Endothelial cell of umbilical vein (primary cell): Measurements from ENCODE around the gene HECA.
A peak's percentile ranks its signal among the peaks of the same experiment; 100 is the strongest.

Source experiments
- POLR2A ChIP-seq: IDR thresholded peaks from 2 replicates; pipeline ENCODE4 v1.6.1; 2012; ENCODE audit warnings: low read depth, mild to moderate bottlenecking, control low read depth, low read length
- TF ChIP-seq, protein P1 (sequence below), 2 donors: IDR thresholded peaks; 1 replicate in 1 of 2; 2 replicates in 1 of 2; pipeline ENCODE4 v1.5.1; 2011; ENCODE audit warnings: low read length in 2 of 2, mild to moderate bottlenecking in 2 of 2, moderate library complexity in 2 of 2, control low read depth in 1 of 2, inconsistent platforms in 1 of 2, low read depth in 1 of 2; ENCODE audit not compliant: insufficient read depth in 1 of 2; ENCODE audit errors: extremely low read depth in 1 of 2
- TF ChIP-seq, protein P2 (sequence below): IDR thresholded peaks from 2 replicates; pipeline ENCODE4 v1.6.1; 2011; ENCODE audit not compliant: insufficient read depth, insufficient read length

DNA sequence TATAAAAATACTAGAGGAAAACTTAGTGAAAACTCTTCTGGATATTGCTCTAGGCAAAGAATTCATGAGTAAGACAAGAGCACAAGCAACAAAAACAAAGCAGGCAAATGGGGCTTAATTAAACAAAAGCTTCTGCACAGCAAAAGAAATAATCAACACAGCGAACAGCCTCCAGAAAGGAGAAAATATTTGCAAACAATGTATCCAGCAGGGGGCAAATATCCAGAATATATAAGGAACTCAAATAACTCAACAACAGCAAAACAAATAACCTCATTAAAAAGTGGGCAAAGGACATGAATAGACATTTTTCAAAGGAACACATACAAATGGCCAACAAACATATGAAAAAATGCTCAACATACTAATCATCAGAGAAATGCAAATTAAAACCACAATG lies 17.1 kb upstream of the HECA start:
- TF ChIP-seq, protein P1, sequence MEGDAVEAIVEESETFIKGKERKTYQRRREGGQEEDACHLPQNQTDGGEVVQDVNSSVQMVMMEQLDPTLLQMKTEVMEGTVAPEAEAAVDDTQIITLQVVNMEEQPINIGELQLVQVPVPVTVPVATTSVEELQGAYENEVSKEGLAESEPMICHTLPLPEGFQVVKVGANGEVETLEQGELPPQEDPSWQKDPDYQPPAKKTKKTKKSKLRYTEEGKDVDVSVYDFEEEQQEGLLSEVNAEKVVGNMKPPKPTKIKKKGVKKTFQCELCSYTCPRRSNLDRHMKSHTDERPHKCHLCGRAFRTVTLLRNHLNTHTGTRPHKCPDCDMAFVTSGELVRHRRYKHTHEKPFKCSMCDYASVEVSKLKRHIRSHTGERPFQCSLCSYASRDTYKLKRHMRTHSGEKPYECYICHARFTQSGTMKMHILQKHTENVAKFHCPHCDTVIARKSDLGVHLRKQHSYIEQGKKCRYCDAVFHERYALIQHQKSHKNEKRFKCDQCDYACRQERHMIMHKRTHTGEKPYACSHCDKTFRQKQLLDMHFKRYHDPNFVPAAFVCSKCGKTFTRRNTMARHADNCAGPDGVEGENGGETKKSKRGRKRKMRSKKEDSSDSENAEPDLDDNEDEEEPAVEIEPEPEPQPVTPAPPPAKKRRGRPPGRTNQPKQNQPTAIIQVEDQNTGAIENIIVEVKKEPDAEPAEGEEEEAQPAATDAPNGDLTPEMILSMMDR (IDR thresholded peaks at IDR 0.05; ENCODE audit: extremely low read depth in 1 of 2, insufficient read depth in 1 of 2, low read depth in 1 of 2, low read length in 2 of 2): peak in 1 of 2 donors; percentile 10
- TF ChIP-seq POLR2A: no peak
- TF ChIP-seq, protein P2, sequence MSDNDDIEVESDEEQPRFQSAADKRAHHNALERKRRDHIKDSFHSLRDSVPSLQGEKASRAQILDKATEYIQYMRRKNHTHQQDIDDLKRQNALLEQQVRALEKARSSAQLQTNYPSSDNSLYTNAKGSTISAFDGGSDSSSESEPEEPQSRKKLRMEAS: no peak
